ENCODE data around the gene SMKR1. TPM values are rescaled to one million over a fixed set of nuclear protein-coding genes. Genes with fewer than 3 reads are reported as not detected.

Gene SMKR1
- total RNA-seq, 1 donor from 2014 or later: not detected

DNA sequence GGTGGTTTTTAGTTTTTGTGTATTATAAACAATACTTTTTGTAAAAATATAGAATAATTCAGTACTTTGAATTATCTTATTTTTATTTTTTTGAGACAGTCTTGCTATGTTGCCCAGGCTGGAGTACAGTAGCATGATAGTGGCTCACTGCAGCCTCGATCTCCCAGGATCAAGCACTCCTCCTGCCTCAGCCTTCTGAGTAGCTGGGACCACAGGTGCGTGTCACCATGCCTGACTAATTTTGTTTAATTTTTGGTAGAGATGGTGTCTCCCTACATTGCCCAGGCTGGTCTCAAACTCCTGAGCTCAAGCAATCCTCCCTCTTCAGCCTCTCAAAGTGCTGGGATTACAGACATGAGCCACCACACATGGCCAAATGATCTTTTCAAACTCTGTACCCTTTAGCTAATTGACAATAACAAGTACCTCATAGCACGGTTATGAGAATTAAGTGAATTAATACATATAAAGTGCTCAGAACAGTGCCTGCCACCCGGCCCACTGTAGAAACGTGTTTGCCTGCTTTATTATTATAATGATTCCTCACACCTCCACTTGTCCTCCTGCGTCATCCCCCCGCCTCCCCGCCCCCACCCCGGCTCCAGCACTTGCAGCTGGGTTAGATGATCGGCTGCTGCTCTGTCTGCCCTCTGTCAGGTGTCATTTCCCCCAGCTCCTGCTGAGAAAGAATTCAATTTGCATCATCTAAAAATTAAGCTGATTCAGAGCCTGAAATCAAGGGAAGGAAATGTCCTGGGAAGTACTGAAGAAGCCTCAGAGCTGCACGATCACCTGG lies 55.6 kb downstream of the SMKR1 start:
- H3K27me3 ChIP-seq (ENCODE audit: insufficient read depth, low read length): peaks cover 14% of the 10 kb centered on the region
- H3K4me1 Mint-ChIP-seq (ENCODE audit: low read depth, unreplicated experiment): no peaks in the 10 kb centered on the region
- no peak for TF ChIP-seq EZH2 (IDR thresholded peaks at IDR 0.05; ENCODE audit: insufficient read depth, low read length)
- TF ChIP-seq, protein P1, sequence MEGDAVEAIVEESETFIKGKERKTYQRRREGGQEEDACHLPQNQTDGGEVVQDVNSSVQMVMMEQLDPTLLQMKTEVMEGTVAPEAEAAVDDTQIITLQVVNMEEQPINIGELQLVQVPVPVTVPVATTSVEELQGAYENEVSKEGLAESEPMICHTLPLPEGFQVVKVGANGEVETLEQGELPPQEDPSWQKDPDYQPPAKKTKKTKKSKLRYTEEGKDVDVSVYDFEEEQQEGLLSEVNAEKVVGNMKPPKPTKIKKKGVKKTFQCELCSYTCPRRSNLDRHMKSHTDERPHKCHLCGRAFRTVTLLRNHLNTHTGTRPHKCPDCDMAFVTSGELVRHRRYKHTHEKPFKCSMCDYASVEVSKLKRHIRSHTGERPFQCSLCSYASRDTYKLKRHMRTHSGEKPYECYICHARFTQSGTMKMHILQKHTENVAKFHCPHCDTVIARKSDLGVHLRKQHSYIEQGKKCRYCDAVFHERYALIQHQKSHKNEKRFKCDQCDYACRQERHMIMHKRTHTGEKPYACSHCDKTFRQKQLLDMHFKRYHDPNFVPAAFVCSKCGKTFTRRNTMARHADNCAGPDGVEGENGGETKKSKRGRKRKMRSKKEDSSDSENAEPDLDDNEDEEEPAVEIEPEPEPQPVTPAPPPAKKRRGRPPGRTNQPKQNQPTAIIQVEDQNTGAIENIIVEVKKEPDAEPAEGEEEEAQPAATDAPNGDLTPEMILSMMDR (IDR thresholded peaks at IDR 0.05; ENCODE audit: insufficient read depth, low read depth, low read length): no peak
- no peak overlapping the region for H3K27ac ChIP-seq (ENCODE audit: low read depth, low read length)
- H3K4me3 Mint-ChIP-seq (ENCODE audit: unreplicated experiment): no peak overlapping the region
- H4K20me1 ChIP-seq (ENCODE audit: insufficient read depth, low read length): no peaks in the 10 kb centered on the region
- H3K36me3 Mint-ChIP-seq (ENCODE audit: low read depth, unreplicated experiment): no peaks in the 10 kb centered on the region
- no peak overlapping the region for H3K4me2 ChIP-seq (ENCODE audit: low read length)
- H3K79me2 ChIP-seq (ENCODE audit: insufficient read depth, low read length): no peaks in the 10 kb centered on the region
- peaks cover 13% of the 10 kb centered on the region for H3K27me3 Mint-ChIP-seq (ENCODE audit: low read depth, unreplicated experiment)
- no peaks in the 10 kb centered on the region for H3K4me1 ChIP-seq (ENCODE audit: insufficient read depth, low read length)
- DNase-seq (ENCODE audit: low read depth) (no peak), FAIRE-seq (no peak)
- no peaks in the 10 kb centered on the region for H3K9me3 ChIP-seq (ENCODE audit: insufficient read depth, low read depth, low read length)
- H3K9ac ChIP-seq (ENCODE audit: low read length): no peak overlapping the region
- H3K9me3 Mint-ChIP-seq (ENCODE audit: unreplicated experiment): no peaks in the 10 kb centered on the region
- no peaks in the 10 kb centered on the region for H3K36me3 ChIP-seq (ENCODE audit: insufficient read depth, low read length)
- no peak overlapping the region for H3K4me3 ChIP-seq (ENCODE audit: insufficient read depth, low read depth, low read length)
- H3K27ac Mint-ChIP-seq (ENCODE audit: unreplicated experiment): no peak overlapping the region
- no peak overlapping the region for H2AFZ ChIP-seq (ENCODE audit: low read depth, low read length)

DNA sequence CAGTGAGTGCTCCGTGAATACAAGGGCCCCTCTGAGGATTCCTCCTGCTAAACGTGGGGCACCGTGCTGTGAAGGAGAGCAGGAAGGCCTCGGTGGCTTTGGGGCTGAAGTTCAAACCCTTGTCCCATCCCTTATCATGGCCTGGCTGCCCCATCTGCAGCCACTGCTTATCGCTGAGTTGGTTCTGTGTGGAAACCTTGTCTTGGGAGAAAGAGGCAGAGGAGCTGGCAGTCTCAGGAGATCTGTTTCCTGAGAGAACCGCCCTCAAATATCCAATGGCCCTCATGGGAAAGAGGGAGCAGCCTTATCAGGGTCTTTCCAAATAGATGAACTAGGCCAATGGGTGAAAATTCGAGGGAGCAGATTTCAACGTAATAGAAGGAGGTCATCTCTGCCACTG lies 57.2 kb downstream of the SMKR1 start:
- TF ChIP-seq EZH2 (IDR thresholded peaks at IDR 0.05; ENCODE audit: insufficient read depth, low read length): no peak
- TF ChIP-seq, protein P1 (IDR thresholded peaks at IDR 0.05; ENCODE audit: insufficient read depth, low read depth, low read length): no peak
- Mint-ChIP-seq H3K27ac (ENCODE audit: unreplicated experiment) (no peak overlapping the region), H3K27me3 (ENCODE audit: low read depth, unreplicated experiment) (peaks cover 10% of the 10 kb centered on the region), H3K4me1 (ENCODE audit: low read depth, unreplicated experiment) (no peaks in the 10 kb centered on the region), H3K36me3 (ENCODE audit: low read depth, unreplicated experiment) (no peaks in the 10 kb centered on the region), H3K4me3 (ENCODE audit: unreplicated experiment) (no peak overlapping the region), H3K9me3 (ENCODE audit: unreplicated experiment) (no peaks in the 10 kb centered on the region)
- no peaks in the 10 kb centered on the region for H3K79me2 ChIP-seq (ENCODE audit: insufficient read depth, low read length)
- no peak overlapping the region for H3K4me3 ChIP-seq (ENCODE audit: insufficient read depth, low read depth, low read length)
- H4K20me1 ChIP-seq (ENCODE audit: insufficient read depth, low read length): no peaks in the 10 kb centered on the region
- DNase-seq (ENCODE audit: low read depth): no peak
- no peaks in the 10 kb centered on the region for H3K36me3 ChIP-seq (ENCODE audit: insufficient read depth, low read length)
- no peak overlapping the region for H3K4me2 ChIP-seq (ENCODE audit: low read length)
- no peak overlapping the region for H3K9ac ChIP-seq (ENCODE audit: low read length)
- H3K4me1 ChIP-seq (ENCODE audit: insufficient read depth, low read length): no peaks in the 10 kb centered on the region
- no peak overlapping the region for H2AFZ ChIP-seq (ENCODE audit: low read depth, low read length)
- FAIRE-seq: no peak
- peaks cover 15% of the 10 kb centered on the region for H3K27me3 ChIP-seq (ENCODE audit: insufficient read depth, low read length)
- H3K9me3 ChIP-seq (ENCODE audit: insufficient read depth, low read depth, low read length): no peaks in the 10 kb centered on the region
- no peak overlapping the region for H3K27ac ChIP-seq (ENCODE audit: low read depth, low read length)

DNA sequence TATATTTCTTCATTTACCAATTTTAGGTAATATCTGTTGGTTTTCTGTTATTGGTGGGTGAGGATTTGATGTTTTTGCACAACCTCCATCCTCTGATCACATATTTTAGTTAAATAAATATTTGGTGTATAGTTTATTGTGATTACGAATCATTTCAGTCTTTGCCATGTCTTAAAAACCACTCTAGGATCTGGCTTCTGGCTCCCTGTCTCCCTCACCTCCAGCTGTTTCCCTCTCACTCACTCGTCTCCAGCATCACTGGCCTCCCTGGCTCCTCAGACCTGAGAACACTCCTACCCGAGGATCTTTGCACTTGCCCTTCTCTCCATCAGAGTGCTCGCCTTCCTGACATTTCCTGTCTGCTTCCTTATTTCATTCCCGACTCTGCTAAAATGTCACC lies 58.5 kb downstream of the SMKR1 start:
- H2AFZ ChIP-seq (ENCODE audit: low read depth, low read length): no peak overlapping the region
- FAIRE-seq (no peak), DNase-seq (ENCODE audit: low read depth) (no peak)
- no peaks in the 10 kb centered on the region for H3K9me3 ChIP-seq (ENCODE audit: insufficient read depth, low read depth, low read length)
- Mint-ChIP-seq H3K9me3 (ENCODE audit: unreplicated experiment) (no peaks in the 10 kb centered on the region), H3K4me1 (ENCODE audit: low read depth, unreplicated experiment) (no peaks in the 10 kb centered on the region), H3K27ac (ENCODE audit: unreplicated experiment) (no peak overlapping the region), H3K4me3 (ENCODE audit: unreplicated experiment) (no peak overlapping the region), H3K36me3 (ENCODE audit: low read depth, unreplicated experiment) (no peaks in the 10 kb centered on the region), H3K27me3 (ENCODE audit: low read depth, unreplicated experiment) (peaks cover 10% of the 10 kb centered on the region)
- H3K36me3 ChIP-seq (ENCODE audit: insufficient read depth, low read length): no peaks in the 10 kb centered on the region
- no peaks in the 10 kb centered on the region for H4K20me1 ChIP-seq (ENCODE audit: insufficient read depth, low read length)
- no peak overlapping the region for H3K9ac ChIP-seq (ENCODE audit: low read length)
- H3K4me2 ChIP-seq (ENCODE audit: low read length): no peak overlapping the region
- peaks cover 20% of the 10 kb centered on the region for H3K27me3 ChIP-seq (ENCODE audit: insufficient read depth, low read length)
- no peaks in the 10 kb centered on the region for H3K4me1 ChIP-seq (ENCODE audit: insufficient read depth, low read length)
- no peaks in the 10 kb centered on the region for H3K79me2 ChIP-seq (ENCODE audit: insufficient read depth, low read length)
- no peak for TF ChIP-seq EZH2 (IDR thresholded peaks at IDR 0.05; ENCODE audit: insufficient read depth, low read length)
- TF ChIP-seq, protein P1 (IDR thresholded peaks at IDR 0.05; ENCODE audit: insufficient read depth, low read depth, low read length): no peak
- no peak overlapping the region for H3K4me3 ChIP-seq (ENCODE audit: insufficient read depth, low read depth, low read length)
- H3K27ac ChIP-seq (ENCODE audit: low read depth, low read length): no peak overlapping the region
